Endothelial cell of umbilical vein (primary cell): ENCODE data around the gene H19.

ENCODE experiments used
- JUN ChIP-seq: IDR thresholded peaks from 2 replicates; pipeline ENCODE4 v1.6.1; 2011; ENCODE audit warnings: borderline replicate concordance, low read depth; ENCODE audit not compliant: insufficient read length, insufficient read depth
- TF ChIP-seq, protein P1 (sequence below), 2 donors: IDR thresholded peaks; 1 replicate in 1 of 2; 2 replicates in 1 of 2; pipeline ENCODE4 v1.5.1; 2011; ENCODE audit warnings: low read length in 2 of 2, mild to moderate bottlenecking in 2 of 2, moderate library complexity in 2 of 2, control low read depth in 1 of 2, inconsistent platforms in 1 of 2, low read depth in 1 of 2; ENCODE audit not compliant: insufficient read depth in 1 of 2; ENCODE audit errors: extremely low read depth in 1 of 2

DNA sequence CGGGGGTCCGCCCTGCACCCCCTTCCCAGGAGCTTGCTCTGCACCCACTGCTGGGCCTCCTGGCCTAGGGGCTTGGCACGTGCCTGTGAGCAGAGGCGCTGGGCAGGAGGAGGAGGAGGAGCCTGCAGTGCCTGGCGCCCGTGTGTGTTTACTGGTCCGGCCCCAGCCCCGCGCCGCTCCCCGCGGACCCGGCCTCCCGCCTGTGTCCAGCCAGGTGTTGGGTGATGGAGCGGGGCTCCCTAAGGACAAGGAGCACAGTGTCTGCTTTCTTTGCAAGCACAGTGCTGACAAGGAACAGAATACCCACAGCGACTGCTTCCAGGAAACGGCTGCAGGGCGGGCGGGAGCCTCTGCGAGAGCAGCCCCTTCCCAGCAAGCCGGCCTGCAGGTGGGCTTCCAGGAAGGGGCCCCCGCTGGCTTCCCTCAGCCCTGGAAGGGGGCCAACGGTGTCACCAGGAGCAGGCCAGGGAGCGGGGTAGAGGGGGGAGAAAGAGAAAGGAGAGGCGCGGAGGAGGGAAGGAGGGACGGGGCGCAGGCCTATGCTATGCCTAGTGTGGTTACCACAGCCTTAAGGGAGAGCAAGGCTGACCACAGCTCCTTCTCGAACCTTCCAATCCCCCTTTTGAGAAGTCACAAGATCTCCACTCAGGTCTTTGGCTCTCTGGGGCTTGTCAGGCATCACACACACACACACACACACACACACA is 6.6 kb downstream of the H19 start:
- no peak for TF ChIP-seq JUN
- TF ChIP-seq, protein P1, sequence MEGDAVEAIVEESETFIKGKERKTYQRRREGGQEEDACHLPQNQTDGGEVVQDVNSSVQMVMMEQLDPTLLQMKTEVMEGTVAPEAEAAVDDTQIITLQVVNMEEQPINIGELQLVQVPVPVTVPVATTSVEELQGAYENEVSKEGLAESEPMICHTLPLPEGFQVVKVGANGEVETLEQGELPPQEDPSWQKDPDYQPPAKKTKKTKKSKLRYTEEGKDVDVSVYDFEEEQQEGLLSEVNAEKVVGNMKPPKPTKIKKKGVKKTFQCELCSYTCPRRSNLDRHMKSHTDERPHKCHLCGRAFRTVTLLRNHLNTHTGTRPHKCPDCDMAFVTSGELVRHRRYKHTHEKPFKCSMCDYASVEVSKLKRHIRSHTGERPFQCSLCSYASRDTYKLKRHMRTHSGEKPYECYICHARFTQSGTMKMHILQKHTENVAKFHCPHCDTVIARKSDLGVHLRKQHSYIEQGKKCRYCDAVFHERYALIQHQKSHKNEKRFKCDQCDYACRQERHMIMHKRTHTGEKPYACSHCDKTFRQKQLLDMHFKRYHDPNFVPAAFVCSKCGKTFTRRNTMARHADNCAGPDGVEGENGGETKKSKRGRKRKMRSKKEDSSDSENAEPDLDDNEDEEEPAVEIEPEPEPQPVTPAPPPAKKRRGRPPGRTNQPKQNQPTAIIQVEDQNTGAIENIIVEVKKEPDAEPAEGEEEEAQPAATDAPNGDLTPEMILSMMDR (IDR thresholded peaks at IDR 0.05; ENCODE audit: extremely low read depth in 1 of 2, insufficient read depth in 1 of 2, low read depth in 1 of 2, low read length in 2 of 2), result no peak
